GM19035 (cell line): ENCODE measurements around the gene PLAC1.

ENCODE experiments used
- ATAC-seq: cut with Tn5 transposase; IDR thresholded peaks from one replicate; pipeline ENCODE4 v1.9.1; 2021; ENCODE audit not compliant: unreplicated experiment

The PLAC1 gene

GRCh38 chrX:134544513-134545151 lies 113.6 kb downstream of the PLAC1 start:
- ATAC-seq, result no peak

GRCh38 chrX:134544135-134544512 lies 114.1 kb downstream of the PLAC1 start:
- ATAC-seq, result no peak

- no peak for ATAC-seq
These were observed 115.0 kb downstream of the PLAC1 start for GRCh38 chrX:134543288-134543687.

- ATAC-seq, result no peak
These were observed 115.8 kb downstream of the PLAC1 start for GRCh38 chrX:134542485-134542884.

- ATAC-seq, result no peak
These were observed 116.4 kb downstream of the PLAC1 start for GRCh38 chrX:134541906-134542305.

- no peak for ATAC-seq
These were observed 120.0 kb downstream of the PLAC1 start for GRCh38 chrX:134538316-134538715.

GRCh38 chrX:134537179-134537955 lies 120.9 kb downstream of the PLAC1 start:
- no peak for ATAC-seq

GRCh38 chrX:134533952-134534351 lies 124.3 kb downstream of the PLAC1 start:
- ATAC-seq, result no peak

GRCh38 chrX:134533352-134533751 lies 124.9 kb downstream of the PLAC1 start:
- no peak for ATAC-seq

- no peak for ATAC-seq
These were observed 127.4 kb downstream of the PLAC1 start for GRCh38 chrX:134530845-134531244.

GRCh38 chrX:134529481-134529880 lies 128.8 kb downstream of the PLAC1 start:
- ATAC-seq, result no peak

- ATAC-seq, result no peak
These were observed 129.3 kb downstream of the PLAC1 start for GRCh38 chrX:134528960-134529359.

- ATAC-seq, result no peak
These were observed 131.9 kb downstream of the PLAC1 start for GRCh38 chrX:134526399-134526798.

GRCh38 chrX:134525086-134525792 lies 133.0 kb downstream of the PLAC1 start:
- no peak for ATAC-seq

- ATAC-seq, result no peak
These were observed 134.1 kb downstream of the PLAC1 start for GRCh38 chrX:134524181-134524580.

- ATAC-seq, result no peak
These were observed 137.3 kb downstream of the PLAC1 start for GRCh38 chrX:134520860-134521390.
